Activated CD4-positive, CD25-positive, alpha-beta regulatory T cell treated with anti-CD3 and anti-CD28 coated beads, Interleukin-2, amount 50 U/mL, for 72 hours (primary cell): ENCODE data around the gene TPSB2.
"Not testable (repeated sequence)": the region's sequence is repeated elsewhere in the genome, so short reads cannot be mapped to it uniquely, and the experiment has no call there.

Source experiments
- DNase-seq: peaks from one replicate; pipeline ENCODE4 v3.0.0; 2021

The TPSB2 gene

GRCh38 chr16:1261131-1261892 lies 31.3 kb upstream of the TPSB2 start:
- no peak for DNase-seq

GRCh38 chr16:1260101-1260680 lies 30.2 kb upstream of the TPSB2 start:
- no peak for DNase-seq

- no peak for DNase-seq
Measured at GRCh38 chr16:1259760-1260068, 29.7 kb upstream of the TPSB2 start.

DNA sequence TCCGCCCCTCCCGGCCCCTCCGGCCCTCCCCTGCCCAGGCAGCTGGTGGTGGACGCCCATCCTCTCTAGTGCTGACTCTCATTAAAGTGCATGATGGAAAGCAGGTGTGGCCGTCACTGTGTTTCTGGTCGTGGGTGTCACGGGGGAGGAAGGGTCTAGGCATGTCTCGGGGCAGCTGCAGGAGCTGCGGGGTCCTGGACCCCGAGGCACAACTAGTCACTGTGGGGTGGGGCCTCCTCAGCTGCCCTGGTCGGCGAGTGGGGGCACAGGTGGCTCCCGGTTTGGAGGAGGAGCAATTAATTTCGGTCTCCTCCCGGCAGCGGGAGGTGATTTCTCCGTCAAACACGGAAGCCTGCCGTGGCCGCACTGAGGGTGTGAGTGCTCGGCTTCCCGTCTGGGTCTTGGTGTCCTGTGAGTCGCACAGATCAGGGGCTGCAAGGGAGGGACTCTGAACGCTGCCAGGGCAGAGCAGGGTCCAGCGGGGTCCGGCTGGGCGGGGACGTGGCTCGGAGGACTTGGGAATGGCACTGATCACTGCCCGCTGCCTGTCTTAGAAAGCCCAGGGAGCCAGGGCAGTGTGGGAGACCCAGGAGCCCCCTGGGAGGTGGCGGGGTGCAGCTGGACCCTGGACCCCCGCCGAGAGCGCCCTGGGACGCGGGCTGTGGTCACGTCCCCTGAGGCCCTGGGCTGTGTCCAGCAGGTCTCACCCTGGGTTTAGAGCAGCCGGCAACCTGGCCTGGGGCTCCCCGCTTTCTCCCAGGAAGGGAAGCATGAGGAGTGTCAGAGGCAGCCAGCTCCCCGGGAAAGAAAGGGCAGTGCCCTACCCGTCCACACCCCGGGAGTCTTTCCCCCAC lies 29.1 kb upstream of the TPSB2 start:
- no peak for DNase-seq

GRCh38 chr16:1258225-1258600 lies 28.2 kb upstream of the TPSB2 start:
- no peak for DNase-seq

DNA sequence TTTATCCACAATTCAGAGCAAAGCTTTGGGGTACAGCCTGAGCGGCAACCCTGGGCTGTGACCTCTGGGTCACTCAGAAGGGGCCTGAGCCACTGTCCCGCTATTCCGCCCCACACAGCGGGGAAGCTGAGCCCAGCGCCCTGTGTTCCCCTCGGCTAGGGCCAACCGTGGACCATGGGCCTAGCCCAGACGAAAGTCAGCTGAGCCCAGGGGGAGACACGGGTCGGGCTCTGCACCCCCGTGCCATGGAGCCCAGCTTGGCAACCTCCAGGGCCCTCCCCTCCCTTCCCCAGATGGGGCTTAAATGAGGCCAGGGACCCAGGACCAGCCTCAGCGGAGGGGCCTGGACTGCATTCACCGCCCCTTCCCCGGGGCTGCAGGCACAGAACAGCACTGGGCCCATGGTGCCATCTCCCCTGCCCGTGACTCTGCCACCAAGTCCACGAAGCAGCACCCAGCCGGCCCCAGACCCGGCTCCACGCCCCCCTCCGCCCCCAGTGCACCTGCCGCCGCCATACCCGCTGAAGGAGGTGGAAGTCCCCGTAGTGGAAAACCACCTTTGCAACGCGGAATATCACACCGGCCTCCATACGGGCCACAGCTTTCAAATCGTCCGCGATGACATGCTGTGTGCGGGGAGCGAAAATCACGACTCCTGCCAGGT lies 27.7 kb upstream of the TPSB2 start:
- no peak for DNase-seq

- DNase-seq, result no peak
Measured at GRCh38 chr16:1256874-1257322, 26.9 kb upstream of the TPSB2 start.

DNA sequence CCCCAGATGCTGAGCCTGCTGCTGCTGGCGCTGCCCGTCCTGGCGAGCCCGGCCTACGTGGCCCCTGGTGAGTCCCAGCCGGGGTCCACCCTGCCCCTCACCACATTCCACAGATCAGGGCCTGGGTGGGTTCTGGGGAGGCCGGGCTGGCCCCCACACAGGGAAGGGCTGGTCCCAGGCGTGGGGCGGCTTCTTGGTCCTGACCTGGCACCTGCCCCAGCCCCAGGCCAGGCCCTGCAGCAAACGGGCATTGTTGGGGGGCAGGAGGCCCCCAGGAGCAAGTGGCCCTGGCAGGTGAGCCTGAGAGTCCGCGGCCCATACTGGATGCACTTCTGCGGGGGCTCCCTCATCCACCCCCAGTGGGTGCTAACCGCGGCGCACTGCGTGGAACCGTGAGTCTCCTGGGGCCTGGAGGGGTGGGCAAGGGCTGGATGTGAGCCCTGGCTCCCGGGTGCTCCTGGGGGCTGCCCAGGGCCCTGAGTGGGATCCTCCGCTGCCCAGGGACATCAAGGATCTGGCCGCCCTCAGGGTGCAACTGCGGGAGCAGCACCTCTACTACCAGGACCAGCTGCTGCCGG lies 26.4 kb upstream of the TPSB2 start:
- DNase-seq, result not testable (repeated sequence)

DNA sequence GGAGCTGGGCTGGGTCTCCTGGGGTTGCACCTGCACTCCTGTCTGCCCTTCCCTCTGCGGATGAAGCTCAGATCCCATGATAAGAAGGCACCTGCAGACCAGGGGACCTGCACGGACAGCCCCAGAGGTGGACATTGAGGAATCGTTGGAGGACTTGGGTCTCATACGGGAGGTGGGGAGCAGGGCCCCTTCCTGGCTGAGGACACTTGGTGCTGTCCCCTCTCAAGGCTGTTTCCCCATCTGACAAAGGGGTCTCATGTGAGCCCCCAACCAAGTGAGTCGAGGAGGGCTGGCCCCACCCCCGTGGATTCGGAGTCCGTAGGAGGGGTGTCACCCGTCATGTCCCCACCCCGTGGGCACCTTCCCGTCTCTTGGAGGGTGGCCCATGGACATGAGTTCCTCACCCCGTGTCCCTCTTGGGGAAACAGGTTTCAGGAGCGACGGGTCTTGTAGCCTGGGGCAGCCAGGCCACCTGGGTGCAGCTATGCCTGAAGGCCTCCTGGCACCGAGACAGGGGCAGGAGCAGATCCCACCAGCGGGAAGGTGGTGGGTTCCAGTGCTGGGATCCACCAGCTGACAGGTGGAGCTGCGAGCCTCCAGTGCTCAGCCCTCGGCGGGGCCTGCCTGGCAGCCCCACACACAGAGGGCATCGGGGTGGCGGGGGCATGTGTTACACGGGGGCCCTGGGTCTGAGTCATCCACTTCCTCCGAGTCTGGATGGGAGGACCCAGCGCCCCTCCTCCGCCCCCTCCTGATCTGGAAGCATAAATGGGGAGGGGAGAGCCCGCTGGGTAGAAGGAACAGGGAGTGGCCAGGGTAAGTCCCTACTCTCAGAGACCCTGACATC lies 25.5 kb upstream of the TPSB2 start, which contains the start of gene TPSD1:
Gene TPSD1 (plus strand): TSS at position 794 of the 847 bp plus-strand sequence. CDS start 212 bp downstream, outside the sequence.
- not testable (repeated sequence) for DNase-seq

DNA sequence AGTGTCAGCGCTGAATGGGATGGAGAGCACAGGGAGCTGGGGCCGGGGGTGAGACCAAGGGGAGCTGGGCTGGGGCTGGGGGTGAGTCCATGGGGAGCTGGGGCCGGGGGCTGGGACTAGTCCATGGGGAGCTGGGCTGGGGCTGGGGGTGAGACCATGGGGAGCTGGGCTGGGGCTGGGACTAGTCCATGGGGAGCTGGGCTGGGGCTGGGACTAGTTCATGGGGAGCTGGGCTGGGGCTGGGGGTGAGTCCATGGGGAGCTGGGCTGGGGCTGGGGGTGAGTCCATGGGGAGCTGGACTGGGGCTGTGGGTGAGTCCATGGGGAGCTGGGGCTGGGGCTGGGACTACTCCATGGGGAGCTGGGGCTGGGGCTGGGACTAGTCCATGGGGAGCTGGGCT lies 24.8 kb upstream of the TPSB2 start:
- not testable (repeated sequence) for DNase-seq

- DNase-seq, result not testable (repeated sequence)
Measured at GRCh38 chr16:1253701-1254364, 23.8 kb upstream of the TPSB2 start.

GRCh38 chr16:1249031-1249755 lies 19.2 kb upstream of the TPSB2 start:
- DNase-seq, result not testable (repeated sequence)

DNA sequence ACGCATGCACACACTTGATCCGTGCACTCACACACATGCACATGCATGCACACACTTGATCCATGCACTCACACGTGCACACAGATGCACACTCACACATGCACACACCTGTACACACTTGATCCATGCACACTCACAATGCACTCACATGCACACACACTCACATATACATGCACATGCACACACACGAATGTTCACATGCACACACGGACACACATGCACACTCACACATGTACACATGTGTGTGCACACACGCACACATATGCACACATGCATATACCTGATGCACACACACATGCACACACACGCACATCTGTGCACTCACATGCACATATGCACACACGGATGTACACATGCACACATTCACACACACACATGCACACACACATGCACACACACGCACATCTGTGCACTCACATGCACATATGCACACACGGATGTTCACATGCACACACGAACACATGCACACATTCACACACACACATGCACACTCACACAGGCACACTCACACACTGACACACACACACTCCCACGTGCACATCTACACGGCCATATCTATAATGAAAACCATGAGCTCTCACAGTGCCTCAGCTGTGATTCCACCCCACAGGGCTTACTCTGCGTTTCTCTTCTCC lies 18.0 kb upstream of the TPSB2 start:
- DNase-seq, result not testable (repeated sequence)

GRCh38 chr16:1245452-1246020 lies 15.6 kb upstream of the TPSB2 start:
- no peak for DNase-seq

DNA sequence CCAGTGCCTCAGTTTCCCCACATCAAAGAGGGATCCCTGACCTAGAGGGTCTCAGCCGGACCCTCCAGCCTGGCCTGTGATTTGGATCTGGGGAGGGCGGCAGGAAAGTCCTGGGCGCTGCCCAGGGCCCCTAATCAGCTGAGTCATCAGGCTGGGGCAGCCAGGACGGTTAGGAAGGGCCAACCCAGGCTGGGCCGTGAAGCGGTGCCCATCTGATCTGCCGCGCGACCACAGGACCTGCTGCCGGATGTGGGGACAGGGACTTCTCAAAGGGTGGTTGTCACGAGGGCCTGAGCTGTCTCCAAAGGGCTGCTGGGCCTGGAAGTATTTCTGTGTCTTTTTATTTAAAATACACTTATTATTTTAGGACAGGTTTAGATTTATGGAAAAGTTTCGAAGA lies 14.9 kb upstream of the TPSB2 start:
- DNase-seq, result no peak

- DNase-seq, result not testable (repeated sequence)
Measured at GRCh38 chr16:1243907-1244850, 14.2 kb upstream of the TPSB2 start.

GRCh38 chr16:1243363-1243762 lies 13.4 kb upstream of the TPSB2 start:
- not testable (repeated sequence) for DNase-seq

DNA sequence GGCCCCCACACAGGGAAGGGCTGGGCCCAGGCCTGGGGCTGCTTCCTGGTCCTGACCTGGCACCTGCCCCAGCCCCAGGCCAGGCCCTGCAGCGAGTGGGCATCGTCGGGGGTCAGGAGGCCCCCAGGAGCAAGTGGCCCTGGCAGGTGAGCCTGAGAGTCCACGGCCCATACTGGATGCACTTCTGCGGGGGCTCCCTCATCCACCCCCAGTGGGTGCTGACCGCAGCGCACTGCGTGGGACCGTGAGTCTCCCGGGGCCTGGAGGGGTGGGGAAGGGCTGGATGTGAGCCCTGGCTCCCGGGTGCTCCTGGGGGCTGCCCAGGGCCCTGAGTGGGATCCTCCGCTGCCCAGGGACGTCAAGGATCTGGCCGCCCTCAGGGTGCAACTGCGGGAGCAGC lies 11.1 kb upstream of the TPSB2 start:
- DNase-seq, result not testable (repeated sequence)
